Cardiac septum (tissue), 1 donor: ENCODE results near the gene TGFA. TPM values are rescaled to one million over a fixed set of nuclear protein-coding genes. Genes with fewer than 3 reads are reported as not detected.

ENCODE experiments used
- DNase-seq: peaks from one replicate; pipeline ENCODE4 v3.0.0-alpha.2; 2020; ENCODE audit warnings: low spot score
- intact Hi-C: fragments of 100-400 bp; cut with DNase I; formaldehyde crosslinking; loops from one replicate; pipeline ENCODE4 v1.14.0; 2022
- total RNA-seq: library from RNA; stranded (reverse); fragmentation: NEBNext Ultra II Directional; extraction: Animal tissue kit (Norgen Biotek cat#: 25700); gene quantifications from one replicate; pipeline ENCODE4 v1.2.1, GENCODE V29; 2021
- donor health status: DM: no; HTN: no; CAD: no.

TGFA gene
- total RNA-seq, 1 donor from 2014 or later = 0.73 TPM

- no peak for DNase-seq
- intact Hi-C loops = no loop called here
These were observed 111.1 kb downstream of the TGFA start for GRCh38 chr2:70442301-70443077.

GRCh38 chr2:70440621-70441020, 113.0 kb downstream of the TGFA start:
- intact Hi-C loops = no loop called here

GRCh38 chr2:70435138-70435537, 118.5 kb downstream of the TGFA start:
- DNase-seq = no peak
- intact Hi-C loops = no loop called here

More at GRCh38 chr2:70440621-70441020, 113.0 kb downstream of the TGFA start:
- DNase-seq = no peak

- no peak for DNase-seq
These were observed 120.3 kb downstream of the TGFA start for GRCh38 chr2:70433315-70433714.

GRCh38 chr2:70431716-70432347, 121.8 kb downstream of the TGFA start:
- DNase-seq = no peak
- intact Hi-C loops = no loop called here

More at GRCh38 chr2:70433315-70433714, 120.3 kb downstream of the TGFA start:
- intact Hi-C loops = no loop called here

- intact Hi-C loops = no loop called here
- DNase-seq = no peak
These were observed 127.3 kb downstream of the TGFA start for GRCh38 chr2:70426341-70426740.

- intact Hi-C loops = no loop called here
- no peak for DNase-seq
These were observed 127.8 kb downstream of the TGFA start for GRCh38 chr2:70425682-70426301.

- intact Hi-C loops = no loop called here
- no peak for DNase-seq
These were observed 132.9 kb downstream of the TGFA start for GRCh38 chr2:70420740-70421139.

- intact Hi-C loops = no loop called here
- no peak for DNase-seq
These were observed 133.5 kb downstream of the TGFA start for GRCh38 chr2:70420143-70420542.

GRCh38 chr2:70418514-70418913, 135.1 kb downstream of the TGFA start:
- no peak for DNase-seq
- intact Hi-C loops = no loop called here

- DNase-seq = no peak
- intact Hi-C loops = no loop called here
These were observed 136.6 kb downstream of the TGFA start for GRCh38 chr2:70417011-70417410.

- no peak for DNase-seq
- intact Hi-C loops = no loop called here
These were observed 141.1 kb downstream of the TGFA start for GRCh38 chr2:70412294-70413070.

- no peak for DNase-seq
- intact Hi-C loops = no loop called here
These were observed 142.0 kb downstream of the TGFA start for GRCh38 chr2:70411483-70412125.

GRCh38 chr2:70403267-70404053, 150.2 kb downstream of the TGFA start:
- intact Hi-C loops = no loop called here
- DNase-seq = no peak

GRCh38 chr2:70400539-70400938, 153.1 kb downstream of the TGFA start:
- no peak for DNase-seq
- intact Hi-C loops = no loop called here

GRCh38 chr2:70399046-70399445, 154.6 kb downstream of the TGFA start:
- DNase-seq = no peak
- intact Hi-C loops = no loop called here
